MM.1S (cell line): ENCODE data around the gene CD52.

ENCODE experiments used
- EZH2phosphoT487 ChIP-seq: fragments of 300-600 bp; sonication (generic); IDR thresholded peaks from 2 replicates; pipeline ENCODE4 v1.6.1; 2018; ENCODE audit warnings: antibody characterized with exemption, low read length
- TF ChIP-seq, protein P1 (sequence below): fragments of 300-600 bp; sonication (generic); IDR thresholded peaks from 2 replicates; pipeline ENCODE4 v1.5.1; 2016; ENCODE audit warnings: antibody characterized with exemption, low read length, mixed read lengths

DNA sequence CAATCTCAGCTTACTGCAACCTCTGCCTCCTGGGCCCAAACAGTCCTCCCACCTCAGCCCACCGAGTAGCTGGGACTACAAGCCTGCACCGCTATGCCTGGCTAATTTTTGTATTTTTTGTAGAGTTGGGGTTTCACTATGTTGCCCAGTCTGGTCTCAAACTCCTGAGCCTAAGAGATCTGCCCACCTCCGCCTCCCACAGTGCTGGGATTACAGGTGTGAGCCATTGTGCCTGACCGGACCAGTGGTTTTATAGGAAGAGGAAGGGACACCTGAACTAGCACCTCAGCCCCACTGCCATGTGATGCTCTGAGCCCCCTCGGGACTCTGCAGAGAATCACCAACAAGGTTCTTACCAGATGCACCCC lies 32.1 kb downstream of the CD52 start:
- no peak for TF ChIP-seq EZH2phosphoT487
- TF ChIP-seq, protein P1, sequence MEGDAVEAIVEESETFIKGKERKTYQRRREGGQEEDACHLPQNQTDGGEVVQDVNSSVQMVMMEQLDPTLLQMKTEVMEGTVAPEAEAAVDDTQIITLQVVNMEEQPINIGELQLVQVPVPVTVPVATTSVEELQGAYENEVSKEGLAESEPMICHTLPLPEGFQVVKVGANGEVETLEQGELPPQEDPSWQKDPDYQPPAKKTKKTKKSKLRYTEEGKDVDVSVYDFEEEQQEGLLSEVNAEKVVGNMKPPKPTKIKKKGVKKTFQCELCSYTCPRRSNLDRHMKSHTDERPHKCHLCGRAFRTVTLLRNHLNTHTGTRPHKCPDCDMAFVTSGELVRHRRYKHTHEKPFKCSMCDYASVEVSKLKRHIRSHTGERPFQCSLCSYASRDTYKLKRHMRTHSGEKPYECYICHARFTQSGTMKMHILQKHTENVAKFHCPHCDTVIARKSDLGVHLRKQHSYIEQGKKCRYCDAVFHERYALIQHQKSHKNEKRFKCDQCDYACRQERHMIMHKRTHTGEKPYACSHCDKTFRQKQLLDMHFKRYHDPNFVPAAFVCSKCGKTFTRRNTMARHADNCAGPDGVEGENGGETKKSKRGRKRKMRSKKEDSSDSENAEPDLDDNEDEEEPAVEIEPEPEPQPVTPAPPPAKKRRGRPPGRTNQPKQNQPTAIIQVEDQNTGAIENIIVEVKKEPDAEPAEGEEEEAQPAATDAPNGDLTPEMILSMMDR, result no peak
